ENCODE measurements around the gene ZBTB9.

Gene ZBTB9

GRCh38 chr6:33454009-33454946 lies at the start of gene ZBTB9:
Gene ZBTB9, plus strand, starts transcription at chr6:33454576. Its CDS starts 525 bp downstream, at chr6:33455101.
- Histone ChIP-seq H3K36me3 (peaks cover 47% of the 10 kb centered on the region), H3K9ac (peak within 1 kb of the TSS; percentile 86), H3K27me3 (no peaks in the 10 kb centered on the region), H3K4me3 (peak within 1 kb of the TSS; percentile 83), H3K4me1 (peaks cover 22% of the 10 kb centered on the region), H4K20me1 (peaks cover 5% of the 10 kb centered on the region; the same call in 1 of the 2 replicates), H3K4me2 (peak within 1 kb of the TSS; percentile 96), H3K27ac (peak within 1 kb of the TSS; percentile 79), H3K9me3 (no peaks in the 10 kb centered on the region)
- no peak for TF ChIP-seq Cebpa-rat (IDR thresholded peaks at IDR 0.05)

- no peak for TF ChIP-seq Cebpa-rat (IDR thresholded peaks at IDR 0.05)
- Histone ChIP-seq H3K4me1 (peaks cover 28% of the 10 kb centered on the region), H3K4me2 (peak overlapping the region; percentile 35; the same call in 1 of the 2 replicates), H3K9ac (0 out of 2 replicates have a peak overlapping the region, but pooled peaks have one; percentile 11), H3K36me3 (peaks cover 85% of the 10 kb centered on the region), H3K9me3 (no peaks in the 10 kb centered on the region), H4K20me1 (peaks cover 25% of the 10 kb centered on the region; the same call in 1 of the 2 replicates), H3K4me3 (no peak overlapping the region), H3K27ac (peak overlapping the region; percentile 35; the same call in 1 of the 2 replicates), H3K27me3 (no peaks in the 10 kb centered on the region)
Observed at GRCh38 chr6:33404884-33405283, 49.5 kb upstream of the ZBTB9 start.

GRCh38 chr6:33405386-33405940 lies 48.9 kb upstream of the ZBTB9 start:
- peak overlapping the region; percentile 35 for H3K4me2 ChIP-seq
- H3K36me3 ChIP-seq, result peaks cover 79% of the 10 kb centered on the region
- TF ChIP-seq Cebpa-rat (IDR thresholded peaks at IDR 0.05), result no peak
- peaks cover 29% of the 10 kb centered on the region for H3K4me1 ChIP-seq
- H3K27ac ChIP-seq, result peak overlapping the region; percentile 35; the same call in 1 of the 2 replicates
- no peaks in the 10 kb centered on the region for H3K27me3 ChIP-seq
- H4K20me1 ChIP-seq, result peaks cover 25% of the 10 kb centered on the region; the same call in 1 of the 2 replicates
- H3K4me3 ChIP-seq, result no peak overlapping the region
- no peaks in the 10 kb centered on the region for H3K9me3 ChIP-seq
- H3K9ac ChIP-seq, result 0 out of 2 replicates have a peak overlapping the region, but pooled peaks have one; percentile 11

GRCh38 chr6:33406126-33406525 lies 48.2 kb upstream of the ZBTB9 start:
- Histone ChIP-seq H4K20me1 (peaks cover 25% of the 10 kb centered on the region; the same call in 1 of the 2 replicates), H3K9ac (0 out of 2 replicates have a peak overlapping the region, but pooled peaks have one; percentile 11), H3K27me3 (no peaks in the 10 kb centered on the region), H3K4me3 (no peak overlapping the region), H3K9me3 (no peaks in the 10 kb centered on the region), H3K36me3 (peaks cover 72% of the 10 kb centered on the region), H3K27ac (no peak overlapping the region), H3K4me2 (no peak overlapping the region), H3K4me1 (peaks cover 29% of the 10 kb centered on the region)
- TF ChIP-seq Cebpa-rat (IDR thresholded peaks at IDR 0.05), result no peak

GRCh38 chr6:33407132-33407718 lies 47.2 kb upstream of the ZBTB9 start:
- peaks cover 40% of the 10 kb centered on the region for H3K4me1 ChIP-seq
- H3K9ac ChIP-seq, result no peak overlapping the region; the same call in 1 of the 2 replicates
- H3K27me3 ChIP-seq, result no peaks in the 10 kb centered on the region
- H3K4me3 ChIP-seq, result no peak overlapping the region
- H3K9me3 ChIP-seq, result no peaks in the 10 kb centered on the region
- no peak for TF ChIP-seq Cebpa-rat (IDR thresholded peaks at IDR 0.05)
- H3K4me2 ChIP-seq, result no peak overlapping the region
- no peak overlapping the region for H3K27ac ChIP-seq
- peaks cover 32% of the 10 kb centered on the region for H4K20me1 ChIP-seq
- H3K36me3 ChIP-seq, result peaks cover 62% of the 10 kb centered on the region

GRCh38 chr6:33410050-33410710 lies 44.2 kb upstream of the ZBTB9 start:
- peaks cover 60% of the 10 kb centered on the region for H3K36me3 ChIP-seq

GRCh38 chr6:33410711-33411631 lies 43.4 kb upstream of the ZBTB9 start, which contains the start of gene PHF1:
Gene PHF1, plus strand, starts transcription at chr6:33411014. Its CDS starts 1,250 bp downstream, at chr6:33412264.
- Histone ChIP-seq H3K9me3 (no peaks in the 10 kb centered on the region), H3K4me3 (peak within 1 kb of the TSS; percentile 80), H3K4me2 (peak within 1 kb of the TSS; percentile 96), H3K27ac (peak within 1 kb of the TSS; percentile 79), H3K36me3 (peaks cover 60% of the 10 kb centered on the region), H4K20me1 (peaks cover 38% of the 10 kb centered on the region), H3K27me3 (no peaks in the 10 kb centered on the region), H3K4me1 (peaks cover 60% of the 10 kb centered on the region), H3K9ac (peak within 1 kb of the TSS; percentile 83)
- TF ChIP-seq Cebpa-rat (IDR thresholded peaks at IDR 0.05), result no peak

More at GRCh38 chr6:33410050-33410710, 44.2 kb upstream of the ZBTB9 start:
- Histone ChIP-seq H3K9me3 (no peaks in the 10 kb centered on the region), H3K27ac (peak overlapping the region; percentile 79), H3K27me3 (no peaks in the 10 kb centered on the region), H3K4me1 (peaks cover 59% of the 10 kb centered on the region), H3K4me2 (peak overlapping the region; percentile 92), H4K20me1 (peaks cover 35% of the 10 kb centered on the region), H3K9ac (peak overlapping the region; percentile 83), H3K4me3 (peak overlapping the region; percentile 80)
- TF ChIP-seq Cebpa-rat (IDR thresholded peaks at IDR 0.05), result no peak

GRCh38 chr6:33411632-33412005 lies 42.8 kb upstream of the ZBTB9 start:
- H3K4me1 ChIP-seq, result peaks cover 66% of the 10 kb centered on the region
- peak overlapping the region; percentile 83 for H3K9ac ChIP-seq
- no peaks in the 10 kb centered on the region for H3K9me3 ChIP-seq
- peaks cover 44% of the 10 kb centered on the region for H4K20me1 ChIP-seq
- H3K36me3 ChIP-seq, result peaks cover 59% of the 10 kb centered on the region
- H3K4me2 ChIP-seq, result peak overlapping the region; percentile 96
- no peaks in the 10 kb centered on the region for H3K27me3 ChIP-seq
- no peak for TF ChIP-seq Cebpa-rat (IDR thresholded peaks at IDR 0.05)
- H3K4me3 ChIP-seq, result peak overlapping the region; percentile 80
- peak overlapping the region; percentile 74; the same call in 1 of the 2 replicates for H3K27ac ChIP-seq
